Activated naive CD4-positive, alpha-beta T cell treated with anti-CD3 and anti-CD28 coated beads for 36 hours (primary cell): ENCODE measurements around the gene OTOP1. TPM values are rescaled to one million over a fixed set of nuclear protein-coding genes. Genes with fewer than 3 reads are reported as not detected.
"Not testable (repeated sequence)": the region's sequence is repeated elsewhere in the genome, so short reads cannot be mapped to it uniquely, and the experiment has no call there.

Experiments used
- CTCF ChIA-PET: fragments of 350-600 bp; sonication (Branson Sonifier 250); formaldehyde crosslinking; loops from one replicate; lab custom pipeline; 2021; ENCODE audit warnings: antibody characterized with exemption; lab: Charles Lee
- DNase-seq: peaks from one replicate; pipeline ENCODE4 v3.0.0-alpha.2; 2020
- H3K27ac Mint-ChIP-seq: one replicate; pipeline ENCODE4 v1.8.0; 2021; ENCODE audit warnings: mild to moderate bottlenecking, mixed read lengths
- H3K27me3 Mint-ChIP-seq: one replicate; pipeline ENCODE4 v1.8.0; 2021; ENCODE audit warnings: low read depth, mixed read lengths
- H3K36me3 Mint-ChIP-seq: one replicate; pipeline ENCODE4 v1.8.0; 2021; ENCODE audit warnings: low read depth, mixed read lengths
- H3K4me1 Mint-ChIP-seq: one replicate; pipeline ENCODE4 v1.8.0; 2021; ENCODE audit warnings: low read depth, mixed read lengths
- H3K4me3 Mint-ChIP-seq: one replicate; pipeline ENCODE4 v1.8.0; 2021; ENCODE audit warnings: mild to moderate bottlenecking, moderate library complexity, mixed read lengths
- H3K9me3 Mint-ChIP-seq: one replicate; pipeline ENCODE4 v1.8.0; 2021; ENCODE audit warnings: mixed read lengths
- intact Hi-C: fragments of 100-400 bp; cut with micrococcal nuclease; formaldehyde crosslinking; loops from one replicate; pipeline ENCODE4 v1.15.1; 2023
- total RNA-seq, 2 experiments: library from RNA; stranded (reverse); gene quantifications; one replicate each; pipeline ENCODE4 v1.2.3, GENCODE V29; 2021

The OTOP1 gene
- total RNA-seq, 2 experiments from 2014 or later: not detected

GRCh38 chr4:4185528-4185927, 41.2 kb downstream of the OTOP1 start:
- Mint-ChIP-seq H3K27me3 (peaks cover 26% of the 10 kb centered on the region), H3K36me3 (no peaks in the 10 kb centered on the region), H3K4me1 (no peaks in the 10 kb centered on the region), H3K4me3 (no peak overlapping the region), H3K27ac (no peak overlapping the region), H3K9me3 (no peaks in the 10 kb centered on the region)
- intact Hi-C loops: no loop called here
- CTCF ChIA-PET: no interaction called here
- no peak for DNase-seq

- no peaks in the 10 kb centered on the region for H3K4me1 Mint-ChIP-seq
- intact Hi-C loops: loop anchor here (5.0 kb wide), 1 partner anchor 201 kb away; no protein-coding TSS in a partner anchor
- H3K27me3 Mint-ChIP-seq: peaks cover 25% of the 10 kb centered on the region
- H3K9me3 Mint-ChIP-seq: no peaks in the 10 kb centered on the region
- H3K4me3 Mint-ChIP-seq: no peak overlapping the region
- no peak overlapping the region for H3K27ac Mint-ChIP-seq
- CTCF ChIA-PET: interaction anchor here (0.6 to 1.4 kb wide), 11 partner anchors 13 to 400 kb away, joined by 3 to 5 read pairs (median 3); no protein-coding TSS in a partner anchor
- DNase-seq: peak; percentile 50
- H3K36me3 Mint-ChIP-seq: no peaks in the 10 kb centered on the region
Measured at GRCh38 chr4:4182835-4183568, 43.7 kb downstream of the OTOP1 start.

GRCh38 chr4:4170596-4171150, 56.1 kb downstream of the OTOP1 start:
- no peak for DNase-seq
- H3K36me3 Mint-ChIP-seq: no peaks in the 10 kb centered on the region
- H3K27ac Mint-ChIP-seq: no peak overlapping the region
- peaks cover 2% of the 10 kb centered on the region for H3K27me3 Mint-ChIP-seq
- no peak overlapping the region for H3K4me3 Mint-ChIP-seq
- CTCF ChIA-PET: interaction anchor here (1.8 kb wide), 1 partner anchor 12 kb away, joined by 5 read pairs; no protein-coding TSS in a partner anchor
- H3K4me1 Mint-ChIP-seq: no peaks in the 10 kb centered on the region
- intact Hi-C loops: no loop called here
- H3K9me3 Mint-ChIP-seq: no peaks in the 10 kb centered on the region

- intact Hi-C loops, H3K36me3 Mint-ChIP-seq, DNase-seq, H3K27me3 Mint-ChIP-seq, H3K4me1 Mint-ChIP-seq, H3K4me3 Mint-ChIP-seq, CTCF ChIA-PET, H3K27ac Mint-ChIP-seq, H3K9me3 Mint-ChIP-seq: not testable (repeated sequence)
Measured at GRCh38 chr4:4167981-4168780, 58.5 kb downstream of the OTOP1 start.

GRCh38 chr4:4166986-4167385, 59.7 kb downstream of the OTOP1 start:
- H3K27ac Mint-ChIP-seq, CTCF ChIA-PET, H3K4me1 Mint-ChIP-seq: not testable (repeated sequence)

GRCh38 chr4:4165701-4166392, 60.9 kb downstream of the OTOP1 start:
- H3K27ac Mint-ChIP-seq, H3K27me3 Mint-ChIP-seq, H3K4me3 Mint-ChIP-seq, CTCF ChIA-PET, H3K36me3 Mint-ChIP-seq, H3K4me1 Mint-ChIP-seq, H3K9me3 Mint-ChIP-seq, DNase-seq, intact Hi-C loops: not testable (repeated sequence)

More at GRCh38 chr4:4166986-4167385, 59.7 kb downstream of the OTOP1 start:
- H3K36me3 Mint-ChIP-seq, DNase-seq, H3K4me3 Mint-ChIP-seq, H3K9me3 Mint-ChIP-seq, intact Hi-C loops, H3K27me3 Mint-ChIP-seq: not testable (repeated sequence)

- intact Hi-C loops, H3K9me3 Mint-ChIP-seq, DNase-seq, H3K27me3 Mint-ChIP-seq, H3K27ac Mint-ChIP-seq, H3K4me3 Mint-ChIP-seq, H3K4me1 Mint-ChIP-seq, H3K36me3 Mint-ChIP-seq, CTCF ChIA-PET: not testable (repeated sequence)
Measured at GRCh38 chr4:4164532-4165173, 62.1 kb downstream of the OTOP1 start.

GRCh38 chr4:4162186-4162585, 64.5 kb downstream of the OTOP1 start:
- H3K9me3 Mint-ChIP-seq, H3K4me3 Mint-ChIP-seq, H3K4me1 Mint-ChIP-seq, H3K27ac Mint-ChIP-seq, intact Hi-C loops, H3K27me3 Mint-ChIP-seq, DNase-seq, H3K36me3 Mint-ChIP-seq: not testable (repeated sequence)
- CTCF ChIA-PET: interaction anchor here (1.7 kb wide), 1 partner anchor 21 kb away, joined by 4 read pairs; no protein-coding TSS in a partner anchor

- H3K36me3 Mint-ChIP-seq, H3K9me3 Mint-ChIP-seq, H3K4me1 Mint-ChIP-seq, H3K4me3 Mint-ChIP-seq, H3K27ac Mint-ChIP-seq, H3K27me3 Mint-ChIP-seq, intact Hi-C loops: not testable (repeated sequence)
- CTCF ChIA-PET: interaction anchor here (0.7 to 1.7 kb wide), 2 partner anchors 22 to 414 kb away, joined by 3 to 4 read pairs; no protein-coding TSS in a partner anchor
- DNase-seq: peak; percentile 53
Measured at GRCh38 chr4:4160956-4161665, 65.6 kb downstream of the OTOP1 start.

GRCh38 chr4:4145622-4146021, 81.1 kb downstream of the OTOP1 start:
- CTCF ChIA-PET: interaction anchor here (0.5 kb wide), 1 partner anchor 165 kb away, joined by 3 read pairs; no protein-coding TSS in a partner anchor
- not testable (repeated sequence) for H3K4me3 Mint-ChIP-seq, H3K27me3 Mint-ChIP-seq, H3K27ac Mint-ChIP-seq, H3K4me1 Mint-ChIP-seq, H3K9me3 Mint-ChIP-seq, H3K36me3 Mint-ChIP-seq
- intact Hi-C loops: loop anchor here (10.0 kb wide), 1 partner anchor 161 kb away; no protein-coding TSS in a partner anchor
- DNase-seq: peak; percentile 62

GRCh38 chr4:4143376-4143775, 83.4 kb downstream of the OTOP1 start:
- DNase-seq, H3K36me3 Mint-ChIP-seq, H3K27ac Mint-ChIP-seq, H3K9me3 Mint-ChIP-seq, H3K4me3 Mint-ChIP-seq, CTCF ChIA-PET, H3K4me1 Mint-ChIP-seq, H3K27me3 Mint-ChIP-seq: not testable (repeated sequence)
- intact Hi-C loops: loop anchor here (10.0 kb wide), 1 partner anchor 159 kb away; no protein-coding TSS in a partner anchor
